HG03521 (cell line): ENCODE measurements around the gene PHACTR1.
"Not testable (repeated sequence)": the region's sequence is repeated elsewhere in the genome, so short reads cannot be mapped to it uniquely, and the experiment has no call there.

Source experiments
- ATAC-seq: cut with Tn5 transposase; IDR thresholded peaks from one replicate; pipeline ENCODE4 v1.9.1; 2021; ENCODE audit warnings: mild to moderate bottlenecking, moderate library complexity; ENCODE audit not compliant: unreplicated experiment

PHACTR1 gene

DNA sequence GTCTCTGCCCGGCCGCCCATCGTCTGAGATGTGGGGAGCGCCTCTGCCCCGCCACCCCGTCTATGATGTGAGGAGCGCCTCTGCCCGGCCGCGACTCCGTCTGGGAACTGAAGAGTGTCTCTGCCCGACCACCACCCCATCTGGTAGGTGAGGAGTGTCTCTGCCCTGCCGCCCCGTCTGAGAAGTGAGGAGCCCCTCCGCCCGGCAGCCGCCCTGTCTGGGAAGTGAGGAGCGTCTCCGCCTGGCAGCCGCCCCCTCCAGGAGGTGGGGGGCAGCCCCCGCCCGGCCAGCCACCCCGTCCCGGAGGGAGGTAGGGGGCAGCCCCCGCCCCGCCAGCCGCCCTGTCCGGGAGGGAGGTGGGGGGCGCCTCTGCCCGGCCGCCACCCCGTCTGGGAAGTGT is 417.3 kb downstream of the PHACTR1 start:
- ATAC-seq, result not testable (repeated sequence)

DNA sequence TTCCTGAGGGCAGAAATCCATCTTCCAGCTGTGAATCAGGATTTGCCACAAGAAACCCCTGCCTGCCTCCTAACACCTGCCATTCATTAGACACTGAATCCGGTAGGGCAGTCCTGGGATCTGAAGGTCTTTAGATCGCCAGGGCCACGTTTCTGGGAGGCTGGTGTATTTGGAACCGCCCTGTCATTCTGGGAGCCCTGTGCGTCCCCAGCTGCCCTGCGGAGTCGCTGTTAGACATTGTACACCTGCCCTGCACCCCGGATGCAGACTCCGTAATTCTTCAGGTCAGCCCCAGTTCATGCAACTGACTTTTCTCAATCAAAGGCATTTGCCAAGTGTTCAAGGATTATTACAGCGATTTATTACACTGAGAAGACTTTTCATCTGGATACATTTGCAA is 418.6 kb downstream of the PHACTR1 start:
- ATAC-seq, result no peak

DNA sequence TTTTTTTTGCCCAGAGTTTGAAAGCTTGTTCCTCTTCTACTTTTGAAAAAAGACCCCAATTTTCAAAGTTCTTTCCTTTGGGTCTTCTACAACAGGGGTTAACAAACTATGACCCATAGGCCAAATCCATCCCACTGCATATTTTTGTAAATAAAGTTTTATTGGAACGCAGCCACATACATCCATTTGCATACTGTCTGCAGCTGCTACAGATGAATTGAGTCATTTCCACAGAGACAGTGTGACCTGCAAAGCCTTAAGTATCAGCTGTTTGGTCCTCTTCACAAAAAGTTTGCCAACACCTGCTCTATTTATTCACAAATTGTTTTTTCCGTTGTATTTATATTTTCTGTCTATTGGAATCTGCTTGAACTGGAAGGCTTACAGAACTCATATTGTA is 422.6 kb downstream of the PHACTR1 start:
- ATAC-seq, result no peak

DNA sequence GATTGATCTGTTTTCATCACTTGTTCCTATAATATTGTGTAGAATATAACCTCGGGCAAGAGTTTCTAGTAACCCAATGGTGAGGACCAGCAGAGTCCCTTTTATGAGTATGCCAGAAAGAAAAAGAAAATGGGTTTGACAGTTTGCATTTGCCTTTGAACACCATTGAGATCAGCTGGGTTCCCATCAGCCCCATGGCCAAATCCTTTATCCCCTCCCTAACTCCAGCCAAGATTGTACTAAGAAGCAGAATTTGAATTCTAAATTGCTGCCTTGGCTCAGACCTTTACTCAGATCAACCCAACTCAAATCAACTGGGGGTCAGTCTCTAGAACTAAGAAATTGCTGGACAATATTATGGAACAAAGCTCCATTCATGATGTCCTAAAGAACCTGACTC is 424.4 kb downstream of the PHACTR1 start:
- ATAC-seq, result no peak

DNA sequence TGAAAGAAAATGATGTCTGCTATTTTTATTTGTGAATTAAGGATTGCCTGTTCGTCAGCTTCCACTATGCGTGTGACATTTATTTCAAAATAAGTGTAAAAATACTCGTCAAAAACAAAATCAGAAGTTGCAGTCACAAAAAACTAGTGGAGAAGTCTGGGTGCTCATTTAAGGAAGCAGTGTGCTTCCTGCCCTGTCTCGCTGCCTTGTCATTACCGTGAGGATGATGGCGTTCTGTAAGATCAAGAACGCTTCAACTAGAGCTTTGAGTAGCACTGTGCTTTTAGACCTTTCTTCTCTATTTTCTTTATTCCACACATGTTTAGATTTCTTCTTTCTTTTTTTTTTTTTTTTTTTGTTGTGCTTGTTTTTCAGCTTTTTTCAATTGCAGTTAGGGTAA is 424.8 kb downstream of the PHACTR1 start:
- no peak for ATAC-seq

DNA sequence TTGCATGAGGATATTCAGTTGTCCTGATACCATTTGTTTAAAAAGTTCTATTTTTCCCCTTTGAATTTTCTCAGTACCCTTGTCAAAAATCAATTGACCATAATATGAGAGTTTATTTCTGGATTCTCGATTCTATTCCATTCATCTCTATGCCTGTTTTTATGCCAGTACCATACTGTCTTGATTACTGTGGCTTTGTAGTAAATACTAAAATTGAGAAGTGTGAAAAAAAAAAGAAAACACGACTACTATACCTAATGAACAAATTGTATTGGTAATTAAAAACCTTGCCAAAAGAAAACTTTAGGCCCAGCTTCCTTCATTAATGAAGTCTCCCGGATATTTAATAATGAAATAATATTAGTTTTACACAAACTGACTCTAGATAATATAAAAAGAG is 426.0 kb downstream of the PHACTR1 start:
- no peak for ATAC-seq

DNA sequence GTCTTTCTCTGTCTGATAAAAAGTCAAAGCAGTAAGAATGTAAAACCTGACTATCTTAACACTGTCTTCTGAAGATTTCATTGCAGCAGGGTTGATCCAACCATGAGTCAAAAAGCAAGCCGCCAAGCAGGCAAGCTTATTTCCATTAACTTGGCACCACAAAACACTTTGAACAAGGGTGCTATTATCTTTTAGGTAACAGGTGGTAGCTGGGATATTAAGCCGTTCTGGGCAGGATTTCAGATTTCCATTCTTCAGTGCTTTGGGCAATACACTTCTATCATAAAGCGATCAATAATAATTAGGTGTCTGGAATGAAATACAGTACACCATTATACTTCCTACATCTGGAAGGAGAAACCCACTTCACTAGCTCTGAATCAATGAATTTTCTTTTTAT is 429.9 kb downstream of the PHACTR1 start:
- ATAC-seq, result no peak

DNA sequence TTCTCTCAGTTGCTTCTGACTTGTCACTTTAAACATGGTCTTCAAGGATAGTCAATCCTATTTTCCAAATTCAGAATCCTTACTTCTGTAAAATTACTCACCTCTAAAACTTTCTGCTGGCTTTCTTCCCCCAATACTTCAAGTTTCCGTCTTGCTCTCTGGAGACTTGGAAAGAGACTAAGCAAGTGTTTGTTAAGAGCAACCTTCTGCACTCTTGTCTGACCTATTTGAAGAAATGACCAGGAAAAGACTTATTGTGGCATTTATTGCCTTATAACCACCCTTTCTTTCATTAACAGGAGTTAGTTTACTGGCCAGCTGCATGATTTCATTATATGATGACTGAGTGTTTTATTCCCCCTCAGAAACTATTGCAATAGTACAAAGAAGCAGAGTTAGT is 430.8 kb downstream of the PHACTR1 start:
- ATAC-seq, result no peak

DNA sequence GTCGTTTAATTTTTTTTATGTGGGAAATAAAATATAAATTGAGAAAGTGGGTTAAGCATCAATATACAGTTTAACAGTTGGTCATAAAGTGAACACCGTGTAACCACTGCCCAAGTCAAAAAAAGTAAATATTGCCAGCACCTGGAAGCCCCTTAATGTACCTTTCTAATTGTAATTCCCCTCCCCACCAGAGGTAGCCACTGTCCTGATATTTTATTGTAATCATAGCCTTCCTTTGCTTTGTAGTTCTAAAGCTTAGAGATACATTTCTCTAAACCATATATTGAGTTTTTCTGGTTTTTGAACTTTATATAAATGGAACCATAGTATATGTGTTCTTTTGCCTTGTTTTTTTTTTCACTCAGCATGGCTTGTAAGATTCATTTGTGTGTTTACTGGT is 431.2 kb downstream of the PHACTR1 start:
- ATAC-seq, result no peak

DNA sequence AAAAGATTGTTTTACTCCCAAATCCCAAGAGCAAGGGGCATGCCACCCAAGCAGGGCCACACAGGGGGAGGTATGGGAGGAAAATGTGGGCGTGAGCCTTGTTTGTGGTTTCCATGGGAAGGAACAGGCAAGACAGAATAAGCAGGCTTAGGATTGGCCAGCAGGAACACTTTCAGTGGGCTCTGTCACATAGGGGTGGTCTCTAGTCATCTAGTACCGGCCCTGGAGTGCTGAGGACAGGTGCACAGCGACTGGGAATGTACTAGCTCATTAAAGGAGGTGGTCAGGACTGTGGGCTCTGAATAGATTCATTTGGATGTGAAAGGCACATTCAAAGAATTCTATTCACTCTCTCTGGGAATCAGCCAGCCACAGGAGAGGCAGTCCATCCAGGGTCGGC is 436.2 kb downstream of the PHACTR1 start:
- ATAC-seq, result no peak

DNA sequence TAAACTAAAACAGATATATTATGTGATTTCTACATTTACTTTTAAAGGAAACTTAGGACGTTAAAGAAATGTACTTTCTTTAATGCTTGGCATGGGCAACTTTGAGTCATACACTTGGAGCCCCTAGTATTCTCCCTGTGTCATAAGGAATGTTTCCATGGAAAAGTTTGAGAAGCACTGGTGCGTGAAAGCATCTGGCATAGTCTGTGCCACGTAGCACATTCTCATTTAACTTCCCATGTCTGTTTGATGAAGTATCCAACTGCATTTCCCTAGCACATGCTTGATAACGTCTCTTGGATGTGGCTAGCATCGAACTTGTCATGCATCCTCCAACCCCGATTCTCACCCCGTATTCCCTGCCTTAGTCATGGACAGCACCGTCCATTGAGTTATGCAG is 439.8 kb downstream of the PHACTR1 start:
- no peak for ATAC-seq

DNA sequence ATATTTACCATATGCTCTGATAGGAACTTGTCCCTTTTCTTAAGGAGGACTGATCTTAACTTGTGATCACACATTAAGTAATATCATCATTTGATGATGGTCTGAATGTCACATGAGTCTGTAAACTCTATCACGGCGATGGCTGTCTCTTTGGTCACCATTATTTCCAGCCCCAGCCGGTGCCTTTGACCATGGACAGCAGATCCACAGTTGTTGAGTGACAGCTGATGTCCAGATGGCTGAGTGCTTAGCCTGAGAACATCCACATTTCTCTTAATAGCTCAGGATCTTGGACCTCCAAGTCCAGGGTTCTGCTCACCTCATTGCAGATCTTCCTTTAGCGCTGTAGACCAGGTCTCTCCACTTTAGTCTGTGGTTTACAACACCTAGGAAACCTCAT is 440.7 kb downstream of the PHACTR1 start:
- no peak for ATAC-seq

DNA sequence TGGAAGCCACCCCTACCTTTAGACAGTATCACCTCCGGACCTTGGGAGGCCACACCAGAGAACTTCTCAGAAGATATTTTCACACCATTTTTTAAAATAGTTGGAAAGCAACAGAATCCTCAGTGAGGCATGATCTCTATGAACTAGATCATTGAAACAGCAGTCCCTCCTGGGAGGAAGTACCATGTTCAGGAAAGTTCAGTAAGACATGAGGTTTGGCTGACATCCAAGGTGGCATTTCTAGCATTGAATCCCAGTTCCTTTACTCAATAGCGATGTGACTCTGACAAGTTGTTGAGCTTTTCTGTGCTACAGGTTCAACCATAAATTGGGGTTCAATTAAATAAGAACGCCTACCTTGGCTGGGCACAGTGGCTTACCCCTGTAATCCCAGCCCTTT is 442.7 kb downstream of the PHACTR1 start:
- no peak for ATAC-seq

DNA sequence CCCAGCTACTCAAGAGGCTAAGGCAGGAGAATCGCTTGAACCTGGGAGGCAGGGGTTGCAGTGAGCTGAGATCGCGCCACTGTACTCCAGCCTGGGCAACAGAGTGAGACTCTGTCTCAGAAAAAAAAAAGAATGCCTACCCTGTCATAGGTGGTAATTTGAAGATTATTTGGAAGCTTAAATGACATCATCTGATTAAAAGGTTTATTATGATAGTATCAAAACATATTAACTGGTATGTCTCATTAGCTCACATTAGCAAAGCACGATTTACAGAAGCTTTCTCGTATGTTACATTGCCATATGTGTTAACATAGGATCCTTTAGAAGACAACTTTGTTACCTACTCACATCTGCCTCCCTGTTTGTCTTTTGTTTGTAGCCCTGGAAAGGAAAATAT is 443.3 kb downstream of the PHACTR1 start:
- ATAC-seq, result not testable (repeated sequence)

DNA sequence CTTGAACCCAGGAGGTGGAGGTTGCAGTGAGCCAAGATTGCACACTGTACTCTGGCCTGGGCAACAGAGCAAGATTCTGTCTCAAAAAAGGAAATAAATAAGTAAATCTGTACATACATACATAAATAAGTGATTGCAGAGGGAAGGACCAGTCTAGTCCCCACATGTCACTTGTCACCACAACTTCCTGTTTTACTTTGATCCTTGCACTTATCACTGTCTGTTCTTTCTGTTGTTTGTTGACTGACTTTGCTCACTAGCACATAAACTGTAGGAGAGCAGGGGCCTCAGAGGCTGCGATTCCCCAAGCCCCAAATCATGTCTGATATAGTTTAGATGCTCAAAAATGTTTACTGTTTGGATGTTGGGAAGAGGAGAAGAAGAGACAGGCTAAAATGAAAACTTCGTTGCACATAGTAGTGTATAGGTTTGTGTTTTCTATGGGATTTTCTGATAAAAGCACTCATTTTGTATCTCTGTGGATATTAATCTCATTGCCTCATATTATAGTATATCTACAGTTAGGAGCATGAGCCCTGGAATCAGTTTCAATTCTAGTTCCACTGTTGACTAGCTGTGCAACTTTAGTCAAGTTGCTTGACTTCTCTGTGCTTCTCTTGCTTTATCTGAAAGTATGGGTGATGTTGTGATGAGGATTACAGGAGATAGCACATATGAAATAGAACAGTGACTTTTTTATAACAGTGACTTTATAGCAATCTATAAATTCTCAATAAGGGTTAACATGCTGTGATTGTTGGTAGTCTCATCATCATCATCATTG is 446.8 kb downstream of the PHACTR1 start:
- no peak for ATAC-seq

DNA sequence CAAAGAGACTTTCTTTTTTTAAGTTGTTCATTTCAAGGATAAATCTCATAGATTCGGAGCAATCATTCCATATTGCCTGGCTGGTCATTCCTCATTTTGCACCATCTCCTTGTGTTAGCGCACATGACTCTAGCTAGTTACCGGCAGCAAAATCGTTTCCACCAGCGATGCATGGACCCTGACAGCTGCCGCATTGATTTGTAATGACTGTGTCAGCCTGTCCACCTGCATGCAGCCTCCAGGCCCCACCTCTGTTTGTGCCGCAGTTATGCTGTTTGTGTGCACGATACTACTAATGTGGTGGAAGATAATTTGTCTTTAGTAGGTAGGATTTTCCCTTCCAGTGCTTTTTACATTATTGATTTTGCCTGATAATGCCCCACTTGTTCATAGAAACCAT is 447.7 kb downstream of the PHACTR1 start:
- no peak for ATAC-seq

DNA sequence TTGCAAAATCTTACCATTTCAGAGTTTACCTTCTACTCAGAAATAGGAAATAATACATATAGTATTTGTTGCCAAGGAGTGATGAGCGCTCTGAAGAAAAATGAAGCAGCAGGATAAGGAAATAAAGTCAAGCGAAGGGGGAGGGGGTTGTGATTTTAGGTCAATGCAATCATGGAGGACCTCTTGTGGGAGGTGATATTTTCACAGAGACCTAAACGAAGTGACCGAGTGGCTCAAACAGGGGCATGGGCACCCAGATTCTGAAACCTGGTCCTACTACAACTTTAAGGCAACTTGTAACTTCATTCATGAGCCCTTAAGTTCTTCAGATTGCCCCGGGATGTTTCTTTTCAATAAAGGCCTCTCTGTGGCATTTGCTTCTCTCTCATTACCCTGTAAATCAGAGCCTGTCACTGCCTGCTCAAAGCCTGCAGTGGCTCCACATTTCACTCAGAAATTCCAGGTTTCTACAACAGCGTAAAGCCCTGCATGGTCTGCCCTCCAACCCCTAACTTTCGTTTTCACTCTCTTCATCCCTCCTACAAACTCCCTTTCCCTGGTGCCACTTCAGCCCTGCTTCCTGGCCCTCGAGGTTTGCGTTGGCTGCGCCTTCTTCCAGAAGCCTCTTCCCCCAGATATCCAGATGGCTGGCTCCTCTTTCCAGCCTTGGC is 449.1 kb downstream of the PHACTR1 start:
- no peak for ATAC-seq

DNA sequence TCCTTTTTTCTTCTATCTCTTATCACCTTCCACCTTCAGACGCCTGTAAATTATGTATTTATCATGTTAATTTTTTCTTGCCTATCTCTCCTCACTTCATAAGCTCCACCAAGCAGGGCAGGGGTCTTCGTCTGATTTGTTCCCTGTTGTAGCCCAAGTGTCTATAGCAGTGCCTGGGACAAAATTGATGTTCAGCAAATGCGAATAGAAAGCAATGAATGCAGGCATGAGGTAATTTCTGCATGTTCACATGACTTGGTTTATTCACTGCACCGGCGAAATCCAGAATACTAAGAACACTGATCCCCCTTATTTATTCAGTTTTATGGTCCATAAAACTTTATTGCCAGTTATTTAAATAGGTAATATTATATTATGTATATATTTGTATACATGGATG is 449.7 kb downstream of the PHACTR1 start:
- ATAC-seq, result no peak

DNA sequence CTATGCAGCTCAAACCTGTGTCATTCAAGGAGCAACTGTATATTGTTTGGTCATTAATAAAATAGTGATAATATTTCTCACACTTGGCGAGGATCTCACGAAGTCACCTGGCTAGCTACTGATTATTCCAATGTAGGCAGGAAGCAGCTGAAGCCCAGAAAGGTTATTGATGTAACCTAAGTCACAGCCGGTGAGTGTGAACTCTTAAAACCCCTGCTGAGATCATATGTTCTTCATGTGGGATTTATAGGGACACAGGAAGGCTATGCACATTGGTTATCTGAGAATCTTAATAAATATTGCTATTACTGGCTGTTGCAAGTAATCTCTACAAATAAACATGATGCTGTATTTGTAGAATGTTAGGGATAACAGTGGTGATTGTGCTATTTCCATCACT is 450.3 kb downstream of the PHACTR1 start:
- ATAC-seq, result no peak

DNA sequence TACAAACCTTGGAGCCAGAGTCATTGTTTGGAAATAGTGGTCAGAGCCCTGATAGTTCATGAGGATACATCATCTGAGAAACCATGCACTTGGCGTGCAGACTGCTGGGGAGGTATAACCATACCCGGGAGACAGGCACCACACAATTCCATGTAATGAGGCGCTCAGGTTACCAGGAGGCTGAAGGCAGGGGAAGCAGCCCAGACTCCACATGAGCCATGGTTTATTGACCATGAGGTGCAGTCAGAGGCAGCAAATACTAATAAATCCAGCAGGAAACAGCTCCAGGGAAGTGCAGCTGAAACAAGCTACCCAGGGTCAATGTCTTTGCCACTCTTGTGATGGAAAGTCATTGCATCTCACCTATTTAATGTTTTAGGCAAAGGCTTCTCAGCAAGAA is 455.7 kb downstream of the PHACTR1 start:
- ATAC-seq, result no peak

DNA sequence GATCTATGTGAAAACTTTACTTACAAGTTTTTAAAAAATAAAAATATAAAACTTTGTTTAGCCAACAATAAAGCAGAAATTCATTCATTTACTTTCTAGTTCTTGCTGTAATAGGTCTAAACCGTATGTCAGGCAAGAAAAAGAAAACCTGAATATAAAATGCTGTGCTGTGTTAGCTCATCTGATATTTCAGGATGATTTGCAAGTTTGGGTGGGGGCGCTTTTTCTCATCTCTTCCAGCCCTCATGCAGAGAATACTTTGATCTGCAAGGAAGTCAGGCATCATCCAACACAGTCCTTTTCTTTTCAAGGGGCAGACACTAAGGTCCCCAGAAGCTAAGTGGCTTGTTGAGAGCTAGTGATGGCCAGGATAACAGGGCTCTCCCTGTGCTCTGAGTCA is 458.5 kb downstream of the PHACTR1 start:
- no peak for ATAC-seq

DNA sequence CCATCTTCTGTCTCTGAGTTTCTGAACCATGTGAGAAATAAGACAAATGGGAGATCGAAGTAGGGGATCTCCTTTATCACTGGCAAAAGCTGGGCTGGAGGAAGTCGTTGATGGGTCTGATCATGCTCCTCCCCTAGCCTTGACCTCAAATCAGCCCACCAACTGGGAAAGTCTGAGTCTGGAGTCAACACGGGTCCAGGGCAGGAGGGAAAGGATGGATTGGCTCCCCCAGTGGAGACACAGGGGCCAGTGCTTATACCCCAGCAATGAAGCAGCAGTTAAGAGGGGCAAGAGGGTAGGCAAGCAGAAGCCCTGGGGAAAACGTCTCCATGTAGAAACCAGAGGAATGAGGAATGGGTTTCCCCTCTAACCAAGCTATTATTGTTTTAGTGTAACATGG is 459.2 kb downstream of the PHACTR1 start:
- no peak for ATAC-seq

DNA sequence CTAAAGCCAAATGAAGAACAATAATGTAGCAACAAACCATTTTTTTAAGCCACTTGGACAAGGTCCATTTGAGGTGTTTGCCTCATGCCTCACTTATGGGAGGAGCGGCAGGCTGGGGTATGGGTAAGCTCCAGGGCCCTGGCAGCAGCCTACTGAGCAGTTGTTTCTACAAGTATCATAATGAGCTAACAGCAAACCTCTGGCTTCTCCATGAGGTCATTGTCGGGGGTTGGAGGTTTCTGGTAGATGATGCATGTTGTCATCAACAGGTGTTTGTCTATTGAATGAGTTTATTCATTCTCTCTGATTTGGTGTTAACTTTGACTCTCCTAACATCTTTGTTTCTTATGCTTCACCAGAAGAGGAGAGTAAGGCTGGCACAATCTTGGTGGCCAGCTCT is 461.1 kb downstream of the PHACTR1 start:
- no peak for ATAC-seq
